ENCODE results near the gene RUSC2. TPM values are rescaled to one million over a fixed set of nuclear protein-coding genes. Genes with fewer than 3 reads are reported as not detected.
"Not testable (repeated sequence)": the region's sequence is repeated elsewhere in the genome, so short reads cannot be mapped to it uniquely, and the experiment has no call there.

Gene RUSC2
- total RNA-seq, 4 donors from 2014 or later, result 48.0 to 91.2 (median 73.8) TPM

DNA sequence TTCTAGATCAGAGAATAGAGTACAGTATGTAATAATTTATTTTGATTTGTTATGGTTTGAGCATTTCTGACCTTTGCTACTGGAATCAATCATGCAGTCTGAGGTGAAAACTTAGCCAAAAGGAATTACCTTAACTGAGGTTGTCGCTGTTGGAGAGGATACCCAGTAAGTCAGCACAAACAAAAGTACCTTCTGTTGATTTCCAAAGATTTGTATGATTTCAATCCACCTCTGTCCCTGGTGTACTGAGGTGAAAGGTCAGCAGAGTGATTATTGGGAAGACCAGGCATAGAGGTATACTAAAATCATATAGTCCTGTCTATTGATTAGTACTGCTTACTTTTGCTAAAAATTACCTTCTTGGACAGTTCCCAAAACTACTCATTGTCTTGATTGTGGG is 32.8 kb downstream of the RUSC2 start:
- Histone ChIP-seq H3K4me3 (no peak overlapping the region), H3K36me3 (no peaks in the 10 kb centered on the region), H3K9me3 (no peaks in the 10 kb centered on the region), H3K27ac (replicated peaks in 1 of 4) (peak overlapping the region; percentile 80 to 87 (median 85)), H3K4me1 (peaks cover 71 to 88% (median 87%) of the 10 kb centered on the region in 4 donors), H3K27me3 (no peaks in the 10 kb centered on the region)
- no peak for DNase-seq (ENCODE audit: extremely low spot score)
- intact Hi-C loops (cut with DNase I), result no loop called here
- TF ChIP-seq, protein P1, sequence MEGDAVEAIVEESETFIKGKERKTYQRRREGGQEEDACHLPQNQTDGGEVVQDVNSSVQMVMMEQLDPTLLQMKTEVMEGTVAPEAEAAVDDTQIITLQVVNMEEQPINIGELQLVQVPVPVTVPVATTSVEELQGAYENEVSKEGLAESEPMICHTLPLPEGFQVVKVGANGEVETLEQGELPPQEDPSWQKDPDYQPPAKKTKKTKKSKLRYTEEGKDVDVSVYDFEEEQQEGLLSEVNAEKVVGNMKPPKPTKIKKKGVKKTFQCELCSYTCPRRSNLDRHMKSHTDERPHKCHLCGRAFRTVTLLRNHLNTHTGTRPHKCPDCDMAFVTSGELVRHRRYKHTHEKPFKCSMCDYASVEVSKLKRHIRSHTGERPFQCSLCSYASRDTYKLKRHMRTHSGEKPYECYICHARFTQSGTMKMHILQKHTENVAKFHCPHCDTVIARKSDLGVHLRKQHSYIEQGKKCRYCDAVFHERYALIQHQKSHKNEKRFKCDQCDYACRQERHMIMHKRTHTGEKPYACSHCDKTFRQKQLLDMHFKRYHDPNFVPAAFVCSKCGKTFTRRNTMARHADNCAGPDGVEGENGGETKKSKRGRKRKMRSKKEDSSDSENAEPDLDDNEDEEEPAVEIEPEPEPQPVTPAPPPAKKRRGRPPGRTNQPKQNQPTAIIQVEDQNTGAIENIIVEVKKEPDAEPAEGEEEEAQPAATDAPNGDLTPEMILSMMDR (IDR thresholded peaks at IDR 0.05), result no peak
- TF ChIP-seq POLR2AphosphoS5 (IDR thresholded peaks at IDR 0.05), result no peak
- no peak for TF ChIP-seq POLR2A (IDR thresholded peaks at IDR 0.05; ENCODE audit: low read depth)
- no peak for TF ChIP-seq EP300 (IDR thresholded peaks at IDR 0.05)
- 67% methylated on average over 1 of the region's 1 CpG for WGBS

DNA sequence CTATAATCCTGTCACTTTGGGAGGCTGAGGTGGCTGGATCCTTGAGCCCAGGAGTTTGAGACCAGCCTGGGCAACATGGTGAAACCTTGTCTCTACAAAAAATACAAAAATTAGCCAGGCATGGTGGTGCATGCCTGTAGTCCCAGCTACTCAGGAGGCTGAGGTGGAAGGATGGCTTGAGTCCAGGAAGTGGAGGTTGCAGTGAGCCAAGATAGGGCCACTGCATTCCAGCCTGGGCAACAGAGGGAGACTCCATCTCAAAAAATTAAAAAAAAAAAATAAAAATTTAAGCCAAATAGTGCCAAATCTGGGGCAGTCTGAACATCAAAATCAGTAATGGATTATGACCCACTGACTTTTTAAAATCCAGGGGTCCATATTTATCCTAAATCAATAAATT is 33.6 kb downstream of the RUSC2 start:
- intact Hi-C loops (cut with DNase I); H3K4me3 ChIP-seq; H3K36me3 ChIP-seq; DNase-seq (ENCODE audit: extremely low spot score); H3K27me3 ChIP-seq; H3K9me3 ChIP-seq: not testable (repeated sequence)
- peak overlapping the region; percentile 80 to 87 (median 85) for H3K27ac ChIP-seq (replicated peaks in 1 of 4)
- peaks cover 62 to 87% (median 83%) of the 10 kb centered on the region in 4 donors for H3K4me1 ChIP-seq

DNA sequence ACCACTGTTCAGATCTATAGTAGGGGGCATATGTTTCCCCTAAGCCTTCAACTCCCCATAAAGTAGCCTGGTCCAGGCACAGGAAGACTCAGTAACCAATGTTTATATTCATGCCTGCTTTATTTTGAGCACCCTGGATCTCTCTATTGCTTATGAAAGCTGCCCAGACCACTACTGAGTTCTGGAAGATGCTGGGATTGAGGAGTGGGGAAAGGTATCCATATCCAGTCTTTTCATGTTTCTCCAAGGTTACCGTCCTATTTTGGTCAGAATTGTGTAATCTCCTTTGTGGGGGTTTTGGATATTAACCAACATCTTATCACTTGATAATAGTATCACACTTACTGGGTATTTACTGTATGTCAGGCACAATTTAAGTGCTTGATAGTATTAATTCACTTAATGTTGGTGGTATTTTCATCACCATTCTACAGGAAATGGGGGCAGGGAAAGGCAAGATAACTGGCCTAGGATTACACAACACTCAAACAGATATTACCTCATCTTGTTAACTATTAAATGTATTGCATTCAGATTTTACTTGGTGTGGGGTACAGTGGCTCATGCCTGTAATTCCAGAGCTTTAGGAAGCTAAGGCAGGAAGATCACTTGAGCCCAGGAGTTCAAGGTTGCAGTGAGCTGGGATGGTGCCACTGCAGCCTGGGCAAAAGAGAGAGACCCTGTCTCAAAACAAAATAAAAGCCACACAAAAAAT is 36.3 kb downstream of the RUSC2 start:
- Histone ChIP-seq H3K4me1 (peaks cover 47 to 75% (median 70%) of the 10 kb centered on the region in 4 donors), H3K27ac (replicated peaks in 1 of 4) (peak overlapping the region; percentile 57 to 70 (median 65))
- intact Hi-C loops (cut with DNase I), result no loop called here

DNA sequence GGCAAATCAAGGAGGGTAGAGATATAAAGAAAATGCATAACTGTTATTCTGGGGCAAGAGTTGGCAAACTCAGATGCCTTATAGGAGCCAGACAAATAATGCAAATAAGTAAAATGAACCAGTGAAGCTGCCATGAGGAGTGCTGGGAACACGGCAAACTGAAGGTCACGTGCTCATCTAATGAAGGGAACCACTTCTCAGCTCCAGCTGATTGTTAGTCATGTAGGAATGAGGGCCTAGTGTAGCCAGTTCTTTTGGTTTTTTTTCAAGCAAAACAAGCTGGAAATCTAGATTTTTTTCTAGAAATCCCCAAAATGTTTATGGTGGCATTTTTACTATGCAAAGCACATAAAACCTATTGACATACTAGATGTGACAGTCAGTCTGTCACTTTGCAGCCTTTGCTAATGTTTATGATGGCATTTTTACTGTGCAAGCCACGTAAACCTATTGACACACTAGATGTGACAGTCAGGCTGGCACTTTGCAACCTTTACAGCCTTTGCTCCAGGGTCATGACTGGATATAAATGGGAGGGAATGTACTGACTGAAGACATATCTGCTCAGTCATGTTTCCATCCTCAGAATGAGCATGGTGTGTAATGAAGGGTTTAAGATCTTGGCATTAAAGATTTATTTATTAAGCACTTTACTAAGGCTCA is 39.4 kb downstream of the RUSC2 start:
- 89% methylated on average over 3 of the region's 3 CpGs for WGBS
- Histone ChIP-seq H3K4me3 (no peak overlapping the region), H3K27me3 (no peaks in the 10 kb centered on the region), H3K36me3 (no peaks in the 10 kb centered on the region), H3K27ac (replicated peaks in 1 of 4) (peak overlapping the region in 3 of 4 donors; percentile 9 to 22 (median 16)), H3K9me3 (no peaks in the 10 kb centered on the region), H3K4me1 (peaks cover 24 to 64% (median 52%) of the 10 kb centered on the region in 4 donors)
- intact Hi-C loops (cut with DNase I), result no loop called here
- TF ChIP-seq, protein P1 (IDR thresholded peaks at IDR 0.05), result no peak
- TF ChIP-seq POLR2A (IDR thresholded peaks at IDR 0.05; ENCODE audit: low read depth) (no peak), EP300 (IDR thresholded peaks at IDR 0.05) (no peak), POLR2AphosphoS5 (IDR thresholded peaks at IDR 0.05) (no peak)
- no peak for DNase-seq (ENCODE audit: extremely low spot score)

More for the DNA sequence above, 36.3 kb downstream of the RUSC2 start:
- H3K36me3 ChIP-seq, result no peaks in the 10 kb centered on the region
- DNase-seq (ENCODE audit: extremely low spot score), result no peak
- H3K4me3 ChIP-seq, result no peak overlapping the region
- WGBS, result 65% methylated on average over 1 of the region's 1 CpG
- no peaks in the 10 kb centered on the region for H3K27me3 ChIP-seq
- TF ChIP-seq POLR2A (IDR thresholded peaks at IDR 0.05; ENCODE audit: low read depth) (no peak), POLR2AphosphoS5 (IDR thresholded peaks at IDR 0.05) (peak in 1 of 2 donors; percentile 7), EP300 (IDR thresholded peaks at IDR 0.05) (no peak)
- TF ChIP-seq, protein P1 (IDR thresholded peaks at IDR 0.05), result no peak
- H3K9me3 ChIP-seq, result no peaks in the 10 kb centered on the region

DNA sequence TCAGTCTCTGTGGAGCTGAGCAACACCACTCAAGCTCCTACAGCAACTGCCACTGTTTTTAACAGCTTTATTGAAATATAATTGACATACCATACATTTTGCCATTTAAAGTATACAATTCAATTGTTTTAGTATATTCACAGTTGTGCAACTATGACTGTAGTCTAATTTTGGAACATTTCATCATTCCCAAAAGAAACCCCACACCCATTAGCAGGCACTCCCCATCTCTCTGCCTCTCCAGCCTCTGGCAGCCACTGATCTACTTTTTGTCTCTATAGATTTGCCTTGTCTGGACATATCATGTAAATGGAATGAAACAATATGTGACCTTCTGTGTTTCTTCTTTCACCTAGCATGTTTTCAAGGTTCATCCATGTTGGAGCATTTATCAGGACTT is 43.5 kb downstream of the RUSC2 start:
- peaks cover 19 to 57% (median 51%) of the 10 kb centered on the region in 4 donors for H3K4me1 ChIP-seq

DNA sequence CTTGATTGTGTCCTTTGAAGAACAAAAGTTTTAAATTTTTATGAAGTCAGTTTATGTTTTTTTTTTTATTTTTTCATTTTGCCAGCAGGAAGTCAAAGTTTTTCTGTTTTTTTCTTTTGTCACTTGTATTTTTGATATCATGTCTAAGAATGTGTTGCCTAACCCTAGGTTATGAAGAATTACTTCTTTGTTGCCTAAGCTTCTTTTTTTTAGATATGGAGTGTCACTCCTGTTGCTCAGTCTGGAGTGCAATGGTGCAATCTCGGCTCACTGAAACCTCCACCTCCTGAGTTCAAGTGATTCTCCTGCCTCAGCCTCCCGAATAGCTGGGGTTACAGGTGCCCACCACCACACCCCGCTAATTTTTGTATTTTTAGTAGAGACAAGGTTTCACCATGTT is 45.0 kb downstream of the RUSC2 start:
- H3K4me3 ChIP-seq; DNase-seq (ENCODE audit: extremely low spot score); H3K9me3 ChIP-seq; H3K27me3 ChIP-seq; intact Hi-C loops (cut with DNase I); H3K36me3 ChIP-seq: not testable (repeated sequence)
- 92% methylated on average over 3 of the region's 3 CpGs for WGBS
- peak overlapping the region in 1 of 4 donors; percentile 14 for H3K27ac ChIP-seq (replicated peaks in 1 of 4)
- H3K4me1 ChIP-seq, result peaks cover 26 to 63% (median 54%) of the 10 kb centered on the region in 4 donors

More for the DNA sequence above, 43.5 kb downstream of the RUSC2 start:
- TF ChIP-seq, protein P1 (IDR thresholded peaks at IDR 0.05), result no peak
- TF ChIP-seq POLR2AphosphoS5 (IDR thresholded peaks at IDR 0.05), result no peak
- no peak for TF ChIP-seq EP300 (IDR thresholded peaks at IDR 0.05)
- no peak for TF ChIP-seq POLR2A (IDR thresholded peaks at IDR 0.05; ENCODE audit: low read depth)
- H3K36me3 ChIP-seq, result no peaks in the 10 kb centered on the region
- H3K4me3 ChIP-seq, result no peak overlapping the region
- peak overlapping the region in 1 of 4 donors; percentile 25 for H3K27ac ChIP-seq (replicated peaks in 1 of 4)
- H3K27me3 ChIP-seq, result no peaks in the 10 kb centered on the region
- no peak for DNase-seq (ENCODE audit: extremely low spot score)
- no peaks in the 10 kb centered on the region for H3K9me3 ChIP-seq
- intact Hi-C loops (cut with DNase I), result no loop called here
